CD4-positive, alpha-beta T cell treated with Interleukin-4 for 1 hour (primary cell): ENCODE measurements around the gene EVI5L.
A peak's percentile ranks its signal among the peaks of the same experiment; 100 is the strongest.

Source experiments
- DNase-seq, 2 donors: peaks; one replicate each; pipeline ENCODE4 v3.0.0-alpha.2; 2020 to 2022

EVI5L gene

GRCh38 chr19:7861619-7862412, 31.8 kb downstream of the EVI5L start:
- no peak for DNase-seq

GRCh38 chr19:7862413-7862951, 32.5 kb downstream of the EVI5L start:
- DNase-seq, result peak; percentile 78 to 80

- no peak for DNase-seq
Measured at GRCh38 chr19:7863157-7863970, 33.3 kb downstream of the EVI5L start.

- DNase-seq, result no peak
Measured at GRCh38 chr19:7863971-7864689, 34.1 kb downstream of the EVI5L start.

- DNase-seq, result no peak
Measured at GRCh38 chr19:7864690-7865074, 34.7 kb downstream of the EVI5L start.

GRCh38 chr19:7865262-7865911, 35.4 kb downstream of the EVI5L start:
- peak in 1 of 2 donors; percentile 34 for DNase-seq

- DNase-seq, result no peak
Measured at GRCh38 chr19:7866399-7867091, 36.5 kb downstream of the EVI5L start.

- no peak for DNase-seq
Measured at GRCh38 chr19:7867092-7867844, 37.2 kb downstream of the EVI5L start.

GRCh38 chr19:7868326-7868670, 38.3 kb downstream of the EVI5L start:
- peak in 1 of 2 donors; percentile 20 for DNase-seq

- peak; percentile 87 to 88 for DNase-seq
Measured at GRCh38 chr19:7868671-7869452, 38.8 kb downstream of the EVI5L start.

GRCh38 chr19:7869453-7869909, 39.5 kb downstream of the EVI5L start:
- peak; percentile 76 to 87 for DNase-seq

GRCh38 chr19:7869910-7870511, 40.0 kb downstream of the EVI5L start:
- DNase-seq, result peak; percentile 65 to 70

- peak; percentile 57 to 67 for DNase-seq
Measured at GRCh38 chr19:7870571-7871436, 40.8 kb downstream of the EVI5L start.

- peak; percentile 89 to 90 for DNase-seq
Measured at GRCh38 chr19:7871437-7872305, 41.7 kb downstream of the EVI5L start.

GRCh38 chr19:7872306-7873204, 42.5 kb downstream of the EVI5L start:
- no peak for DNase-seq

GRCh38 chr19:7873304-7874075, 43.5 kb downstream of the EVI5L start:
- no peak for DNase-seq
